H1 (cell line): ENCODE data around the gene PHACTR2. TPM values are rescaled to one million over a fixed set of nuclear protein-coding genes. Genes with fewer than 3 reads are reported as not detected.
"Not testable (repeated sequence)": the region's sequence is repeated elsewhere in the genome, so short reads cannot be mapped to it uniquely, and the experiment has no call there.

Source experiments
- CTCF ChIA-PET: fragments of 300-600 bp; sonication (Branson Sonifier 250); formaldehyde crosslinking; loops from one replicate; lab custom pipeline; 2021; ENCODE audit not compliant: partially characterized antibody; lab: Charles Lee
- POLR2A ChIA-PET: fragments of 300-600 bp; sonication (Branson Sonifier 250); formaldehyde crosslinking; loops from one replicate; lab custom pipeline; 2021; ENCODE audit warnings: inconsistent platforms; ENCODE audit not compliant: partially characterized antibody; lab: Charles Lee
- DNase-seq, 2 experiments: peaks; one replicate each; pipeline versions ENCODE4 v3.0.0 to v3.0.0-alpha.2; 2010 to 2022; ENCODE audit warnings: low spot score in 2 of 2, low read depth in 1 of 2, mixed read lengths in 1 of 2
- FAIRE-seq: peaks from 2 replicates; lab custom pipeline; 2011; peaks lifted over from hg19 to GRCh38; lab: Jason Lieb, UNC
- H2AFZ ChIP-seq: 2 replicates; pipeline ENCODE4 v1.8.1; 2012; ENCODE audit warnings: low read length, inconsistent platforms
- H2AK5ac ChIP-seq: 2 replicates; pipeline ENCODE4 v1.6.1; 2013; ENCODE audit warnings: low read depth, low read length
- H2BK120ac ChIP-seq: replicated peaks from 2 replicates; pipeline ENCODE3; 2013; ENCODE audit warnings: low read depth, low read length, inconsistent platforms
- H2BK12ac ChIP-seq: 2 replicates; pipeline ENCODE4 v1.6.1; 2013; ENCODE audit warnings: low read depth, low read length
- H2BK15ac ChIP-seq: 2 replicates; pipeline ENCODE4 v1.6.1; 2013; ENCODE audit warnings: low read length
- H2BK20ac ChIP-seq: 2 replicates; pipeline ENCODE4 v1.6.1; 2013; ENCODE audit warnings: low read length
- H2BK5ac ChIP-seq: 2 replicates; pipeline ENCODE4 v1.6.1; 2013; ENCODE audit warnings: low read depth, low read length
- H3K14ac ChIP-seq: 2 replicates; pipeline ENCODE4 v1.6.1; 2013; ENCODE audit warnings: inconsistent platforms; ENCODE audit not compliant: insufficient read length
- H3K18ac ChIP-seq: 2 replicates; pipeline ENCODE4 v1.6.1; 2013; ENCODE audit warnings: low read length; ENCODE audit errors: extremely low read depth
- H3K23ac ChIP-seq: 2 replicates; pipeline ENCODE4 v1.6.1; 2013; ENCODE audit warnings: inconsistent platforms; ENCODE audit not compliant: insufficient read length
- H3K23me2 ChIP-seq: 2 replicates; pipeline ENCODE4 v1.6.1; 2013; ENCODE audit warnings: low read depth, low read length
- H3K27ac ChIP-seq: 2 replicates; pipeline ENCODE4 v1.6.1; 2011; ENCODE audit warnings: low read depth, low read length, inconsistent platforms
- H3K27me3 ChIP-seq, 4 experiments: replicated peaks in 1 of 4; 1 replicate in 1 of 4; 2 replicates in 3 of 4; pipeline versions ENCODE4 v1.6.1 to v1.8.1; 2011 to 2013; ENCODE audit warnings: low read length in 3 of 4, mild to moderate bottlenecking in 3 of 4, inconsistent platforms in 2 of 4, mixed read lengths in 2 of 4, moderate library complexity in 1 of 4; ENCODE audit not compliant: control insufficient read depth in 3 of 4, insufficient read depth in 3 of 4; ENCODE audit errors: extremely low read depth in 1 of 4
- H3K36me3 ChIP-seq, 4 experiments: 2 replicates each; pipeline versions ENCODE4 v1.6.1 to v1.8.1; 2011 to 2013; ENCODE audit warnings: mild to moderate bottlenecking in 4 of 4, low read length in 3 of 4, moderate library complexity in 2 of 4, control low read depth in 1 of 4, inconsistent platforms in 1 of 4; ENCODE audit not compliant: insufficient read depth in 4 of 4, control insufficient read depth in 2 of 4
- H3K4ac ChIP-seq: replicated peaks from 2 replicates; pipeline ENCODE3; 2013; ENCODE audit warnings: low read length, low read depth, mixed read lengths, inconsistent platforms; ENCODE audit not compliant: insufficient read length
- H3K4me1 ChIP-seq, 4 experiments: replicated peaks in 1 of 4; 1 replicate in 1 of 4; 2 replicates in 3 of 4; pipeline versions ENCODE4 v1.6.1 to v1.8.1; 2011 to 2013; ENCODE audit warnings: low read length in 3 of 4, inconsistent platforms in 2 of 4, mixed read lengths in 1 of 4; ENCODE audit not compliant: insufficient read depth in 4 of 4, control insufficient read depth in 3 of 4
- H3K4me2 ChIP-seq, 2 experiments: 2 replicates each; pipeline versions ENCODE4 v1.6.1 to v1.8.1; 2011 to 2013; ENCODE audit warnings: low read depth in 2 of 2, low read length in 2 of 2, control low read depth in 1 of 2, inconsistent platforms in 1 of 2, mild to moderate bottlenecking in 1 of 2; ENCODE audit not compliant: insufficient read depth in 1 of 2
- H3K4me3 ChIP-seq, 4 experiments: fragments of 200-600, 300-600 bp in 1 of 4; sonication (generic), shearing (Covaris generic), sonication (Bioruptor Twin) in 1 of 4; 2 replicates each; pipeline versions ENCODE4 v1.5.1 to v1.8.1; 2011 to 2016; ENCODE audit warnings: low read length in 4 of 4, low read depth in 3 of 4, control low read depth in 2 of 4, inconsistent platforms in 2 of 4, mild to moderate bottlenecking in 2 of 4, mixed read lengths in 1 of 4, moderate library complexity in 1 of 4; ENCODE audit not compliant: insufficient read depth in 2 of 4; ENCODE audit errors: extremely low read depth in 1 of 4
- H3K56ac ChIP-seq: replicated peaks from 2 replicates; pipeline ENCODE3; 2013; ENCODE audit warnings: low read depth, mild to moderate bottlenecking, mixed read lengths, low read length, inconsistent platforms; ENCODE audit not compliant: insufficient read length
- H3K79me1 ChIP-seq: 2 replicates; pipeline ENCODE4 v1.6.1; 2013; ENCODE audit warnings: low read depth, low read length, control low read depth
- H3K79me2 ChIP-seq, 2 experiments: 2 replicates each; pipeline versions ENCODE4 v1.6.1 to v1.8.1; 2012 to 2013; ENCODE audit warnings: low read length in 2 of 2, mild to moderate bottlenecking in 2 of 2, inconsistent platforms in 1 of 2; ENCODE audit not compliant: insufficient read depth in 2 of 2, control insufficient read depth in 1 of 2
- H3K9ac ChIP-seq, 4 experiments: replicated peaks in 1 of 4; 1 replicate in 1 of 4; 2 replicates in 3 of 4; pipeline versions ENCODE4 v1.6.1 to v1.8.1; 2011 to 2013; ENCODE audit warnings: low read depth in 3 of 4, low read length in 3 of 4, control low read depth in 2 of 4, mild to moderate bottlenecking in 2 of 4, moderate library complexity in 2 of 4, inconsistent platforms in 1 of 4; ENCODE audit errors: extremely low read depth in 1 of 4
- H3K9me3 ChIP-seq, 2 experiments: 2 replicates each; pipeline versions ENCODE4 v1.6.1 to v1.8.1; 2012 to 2013; ENCODE audit warnings: mild to moderate bottlenecking in 2 of 2, moderate library complexity in 2 of 2, control low read depth in 1 of 2, inconsistent platforms in 1 of 2, low read depth in 1 of 2, low read length in 1 of 2, mixed read lengths in 1 of 2; ENCODE audit not compliant: insufficient read depth in 2 of 2
- H4K20me1 ChIP-seq, 2 experiments: replicated peaks in 1 of 2; 2 replicates each; pipeline versions ENCODE3 to v1.8.1; 2011 to 2013; ENCODE audit warnings: inconsistent platforms in 2 of 2, low read length in 2 of 2, mild to moderate bottlenecking in 1 of 2; ENCODE audit not compliant: insufficient read depth in 2 of 2, control insufficient read depth in 1 of 2
- H4K5ac ChIP-seq: 2 replicates; pipeline ENCODE4 v1.6.1; 2013; ENCODE audit warnings: low read length, low read depth, mixed read lengths, inconsistent platforms; ENCODE audit not compliant: insufficient read length
- H4K8ac ChIP-seq: 2 replicates; pipeline ENCODE4 v1.8.0; 2013; ENCODE audit warnings: mild to moderate bottlenecking, moderate library complexity, low read length, inconsistent platforms; ENCODE audit not compliant: insufficient read depth; ENCODE audit errors: extremely low read depth
- H4K91ac ChIP-seq: replicated peaks from 2 replicates; pipeline ENCODE3; 2013; ENCODE audit warnings: low read length, mixed read lengths, inconsistent platforms; ENCODE audit not compliant: insufficient read length
- WGBS, 2 experiments: shearing (Covaris generic) in 1 of 2; methylation state at CpG; one replicate each; pipeline versions ENCODE4 v1.1.6 to v1.1.7; 2013 to 2015; ENCODE audit warnings: low lambda C conversion rate in 2 of 2, mixed read lengths in 2 of 2, inconsistent platforms in 1 of 2, low coverage in 1 of 2, missing lambda C conversion rate in 1 of 2; ENCODE audit not compliant: insufficient replicate concordance in 2 of 2, insufficient coverage in 1 of 2, insufficient read length in 1 of 2; ENCODE audit errors: extremely low coverage in 1 of 2, missing lambda C conversion rate in 1 of 2; 5-methylcytosine and 5-hydroxymethylcytosine counted together
- polyA plus RNA-seq, 7 experiments: library from polyadenylated mRNA; depleted of rRNA in 3 of 7; stranded (reverse) in 5 of 7; unstranded in 2 of 7; fragments of >200 nt in 5 of 7; fragments of 200-250 nt in 2 of 7; gene quantifications; 1 replicate in 5 of 7; 2 replicates in 1 of 7; 4 replicates in 1 of 7; pipeline versions ENCODE4 v1.2.1 to v1.2.3, GENCODE V29; 2011 to 2013; ENCODE audit warnings: missing spikeins in 2 of 7, mixed read lengths in 2 of 7
- total RNA-seq: library from RNA; stranded (reverse); fragmentation: NEBNext Ultra II Directional; extraction: Animal tissue kit (Norgen Biotek cat#: 25700); gene quantifications from 2 replicates; pipeline ENCODE4 v1.2.1, GENCODE V29; 2021

Gene PHACTR2
- total and polyA plus RNA-seq, 2 of the 8 experiments (the other 6 are each of a cell fraction or from before 2014, with no cell fraction given) = 16.9 to 131 TPM

DNA sequence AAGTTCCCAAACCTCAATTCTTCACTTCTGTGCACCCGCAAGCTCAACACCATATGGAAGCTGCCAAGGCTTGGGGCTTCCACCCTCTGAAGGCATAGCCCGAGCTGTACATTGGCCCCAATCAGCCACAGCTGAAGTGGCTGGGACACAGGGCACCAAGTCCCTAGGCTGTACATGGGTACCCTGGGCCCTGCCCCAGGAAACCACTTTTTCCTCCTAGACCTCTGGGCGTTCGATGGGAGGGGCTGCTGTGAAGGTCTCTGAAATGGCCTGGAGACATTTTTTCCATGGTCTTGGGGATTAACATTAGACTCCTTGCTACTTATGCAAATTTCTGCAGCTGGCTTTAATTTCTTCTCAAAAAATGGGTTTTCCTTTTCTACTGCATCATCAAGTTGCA lies 195.8 kb downstream of the PHACTR2 start:
- not testable (repeated sequence) for H3K56ac ChIP-seq, H3K4me1 ChIP-seq, H2BK120ac ChIP-seq, H4K5ac ChIP-seq, H2BK12ac ChIP-seq, H3K9me3 ChIP-seq, H3K27ac ChIP-seq, H3K4me3 ChIP-seq, FAIRE-seq, DNase-seq, H3K18ac ChIP-seq, H3K14ac ChIP-seq, H2AFZ ChIP-seq, H3K27me3 ChIP-seq, H2BK20ac ChIP-seq, H3K79me2 ChIP-seq, H3K36me3 ChIP-seq, H3K23me2 ChIP-seq, H3K4me2 ChIP-seq, H3K79me1 ChIP-seq, H4K91ac ChIP-seq, H2BK15ac ChIP-seq, H3K4ac ChIP-seq, H4K8ac ChIP-seq, H2BK5ac ChIP-seq, H2AK5ac ChIP-seq, H3K9ac ChIP-seq, H4K20me1 ChIP-seq, H3K23ac ChIP-seq
- POLR2A ChIA-PET = interaction anchor here (0.8 kb wide), 1 partner anchor 12 kb away, joined by 3 read pairs; no protein-coding TSS in a partner anchor
- CTCF ChIA-PET = interaction anchor here (0.9 kb wide), 1 partner anchor 12 kb away, joined by 3 read pairs; no protein-coding TSS in a partner anchor
- 94% methylated on average over 4 of the region's 4 CpGs; no CpG with 5 or more reads in 1 of the 2 experiments for WGBS, 2 experiments

DNA sequence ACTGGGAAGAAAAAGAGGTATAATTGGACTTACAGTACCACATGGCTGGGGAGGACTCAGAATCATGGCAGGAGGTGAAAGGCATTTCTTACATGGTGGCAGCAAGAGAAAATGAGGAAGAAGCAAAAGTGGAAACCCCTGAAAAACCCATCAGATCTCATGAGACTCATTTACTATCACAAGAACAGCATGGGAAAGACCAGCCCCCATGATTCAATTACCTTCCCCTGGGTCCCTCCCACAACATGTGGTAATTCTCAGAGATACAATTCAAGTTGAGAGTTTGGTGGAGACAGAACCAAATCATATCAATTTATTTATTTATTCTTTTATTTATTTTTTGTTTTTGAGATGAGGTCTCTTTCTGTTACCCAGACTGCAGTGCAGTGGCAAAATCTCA lies 196.7 kb downstream of the PHACTR2 start:
- H3K23me2 ChIP-seq, FAIRE-seq, DNase-seq, H4K8ac ChIP-seq, H3K9ac ChIP-seq, H3K9me3 ChIP-seq, H2AFZ ChIP-seq, H3K27ac ChIP-seq, H4K5ac ChIP-seq, H3K4me1 ChIP-seq, H2BK15ac ChIP-seq, H2BK120ac ChIP-seq, H3K4ac ChIP-seq, H4K91ac ChIP-seq, H3K56ac ChIP-seq, H3K18ac ChIP-seq, H2BK12ac ChIP-seq, H4K20me1 ChIP-seq, POLR2A ChIA-PET, H2AK5ac ChIP-seq, H3K36me3 ChIP-seq, H2BK5ac ChIP-seq, H3K27me3 ChIP-seq, H3K23ac ChIP-seq, H3K79me1 ChIP-seq, H3K4me2 ChIP-seq, H3K79me2 ChIP-seq, H3K4me3 ChIP-seq, H2BK20ac ChIP-seq, H3K14ac ChIP-seq: not testable (repeated sequence)
- CTCF ChIA-PET = interaction anchor here (1.0 kb wide), 1 partner anchor 10 kb away, joined by 4 read pairs; no protein-coding TSS in a partner anchor
